GM23338 (cell line): ENCODE data around the gene SIRPA. TPM values are rescaled to one million over a fixed set of nuclear protein-coding genes. Genes with fewer than 3 reads are reported as not detected.

ENCODE experiments used
- ATAC-seq: fragments of 200-7000 bp; cut with Tn5 transposase; 3 replicates; pipeline ENCODE4 v1.9.1; 2020
- DNase-seq: peaks from one replicate; pipeline ENCODE4 v3.0.0-alpha.2; 2015; ENCODE audit warnings: low spot score
- H2AFZ ChIP-seq: fragments of 200-600 bp; sonication (generic); 2 replicates; pipeline ENCODE4 v1.8.0; 2016; ENCODE audit warnings: antibody characterized with exemption, mild to moderate bottlenecking, moderate library complexity
- H3F3A ChIP-seq: fragments of 200-600 bp; sonication (generic); replicated peaks from 2 replicates; pipeline ENCODE4 v1.8.0; 2017; ENCODE audit warnings: antibody characterized with exemption, mixed run types, low read depth
- H3K27ac ChIP-seq: fragments of 200-600 bp; sonication (generic); 2 replicates; pipeline ENCODE4 v1.6.1; 2016; ENCODE audit warnings: low read depth
- H3K27me3 ChIP-seq: fragments of 200-600 bp; sonication (generic); 2 replicates; pipeline ENCODE4 v1.8.0; 2016; ENCODE audit warnings: mild to moderate bottlenecking, mixed run types, moderate library complexity; ENCODE audit not compliant: insufficient read depth
- H3K36me3 ChIP-seq: fragments of 200-600 bp; sonication (generic); 2 replicates; pipeline ENCODE4 v1.8.0; 2016; ENCODE audit warnings: mild to moderate bottlenecking; ENCODE audit not compliant: insufficient read depth
- H3K4me1 ChIP-seq: fragments of 200-600 bp; sonication (generic); 2 replicates; pipeline ENCODE4 v1.8.0; 2016; ENCODE audit warnings: mild to moderate bottlenecking, moderate library complexity; ENCODE audit not compliant: insufficient read depth
- H3K4me2 ChIP-seq: fragments of 200-600 bp; sonication (generic); 2 replicates; pipeline ENCODE4 v1.7.1; 2017; ENCODE audit warnings: mixed run types
- H3K4me3 ChIP-seq: fragments of 200-600 bp; sonication (generic); 2 replicates; pipeline ENCODE4 v1.6.1; 2016; ENCODE audit warnings: mixed run types
- H3K79me2 ChIP-seq: fragments of 200-600 bp; sonication (generic); replicated peaks from 2 replicates; pipeline ENCODE4 v1.8.0; 2017; ENCODE audit warnings: mild to moderate bottlenecking; ENCODE audit not compliant: insufficient read depth
- H3K9me2 ChIP-seq: fragments of 200-600 bp; sonication (generic); 2 replicates; pipeline ENCODE4 v1.8.0; 2017; ENCODE audit not compliant: insufficient read depth
- H4K20me1 ChIP-seq: fragments of 200-600 bp; sonication (generic); replicated peaks from 2 replicates; pipeline ENCODE4 v1.8.0; 2017; ENCODE audit warnings: mild to moderate bottlenecking; ENCODE audit not compliant: insufficient read depth
- H3K27ac Mint-ChIP-seq: 2 replicates; pipeline ENCODE4 v1.8.0; 2020; ENCODE audit warnings: inconsistent platforms, mild to moderate bottlenecking, moderate library complexity, mixed read lengths
- H3K27me3 Mint-ChIP-seq: 3 replicates; pipeline ENCODE4 v1.8.0; 2022; ENCODE audit warnings: low read depth, mild to moderate bottlenecking, moderate library complexity, mixed read lengths, inconsistent platforms; ENCODE audit not compliant: insufficient read depth, poor library complexity
- H3K36me3 Mint-ChIP-seq: 3 replicates; pipeline ENCODE4 v1.8.0; 2021; ENCODE audit warnings: low read depth, mild to moderate bottlenecking, inconsistent platforms, moderate library complexity, mixed read lengths
- H3K4me1 Mint-ChIP-seq: 3 replicates; pipeline ENCODE4 v1.8.0; 2020; ENCODE audit warnings: mild to moderate bottlenecking, inconsistent platforms, mixed read lengths
- H3K4me3 Mint-ChIP-seq: 3 replicates; pipeline ENCODE4 v1.8.0; 2021; ENCODE audit warnings: moderate library complexity, mild to moderate bottlenecking, inconsistent platforms, mixed read lengths
- H3K9me3 Mint-ChIP-seq: 3 replicates; pipeline ENCODE4 v1.8.0; 2020; ENCODE audit warnings: moderate library complexity, mild to moderate bottlenecking, inconsistent platforms, mixed read lengths
- EZH2phosphoT487 ChIP-seq: fragments of 200-600 bp; sonication (generic); IDR thresholded peaks from one replicate; pipeline ENCODE4 v1.8.1; 2018; ENCODE audit warnings: antibody characterized with exemption; ENCODE audit not compliant: unreplicated experiment
- STAT1 ChIP-seq: IDR thresholded peaks from one replicate; pipeline ENCODE4 v1.6.1; 2016; ENCODE audit warnings: antibody characterized with exemption; ENCODE audit not compliant: unreplicated experiment
- ZNF331 ChIP-seq: fragments of 250-450 bp; sonication (Bioruptor Pico); IDR thresholded peaks from 2 replicates; pipeline ENCODE4 v1.5.0; 2020; ENCODE audit warnings: low read depth, mild to moderate bottlenecking, moderate library complexity
- ZNF462 ChIP-seq: fragments of 250-450 bp; sonication (Bioruptor Pico); IDR thresholded peaks from 2 replicates; pipeline ENCODE4 v1.5.0; 2020; ENCODE audit warnings: mild to moderate bottlenecking, moderate library complexity
- polyA plus RNA-seq: library from polyadenylated mRNA; unstranded; fragments of >200 nt; fragmentation: Nextera tagmentation; extraction: Ambion mirVana; gene quantifications from 2 replicates; pipeline ENCODE4 v1.2.1, GENCODE V29; 2016
- total RNA-seq: library from RNA; depleted of rRNA; stranded (reverse); fragments of >200 nt; shearing (Covaris generic); gene quantifications from 2 replicates; pipeline ENCODE4 v1.2.3, GENCODE V29; 2014

The SIRPA gene
- total and polyA plus RNA-seq, 2 experiments from 2014 or later, result 1.2 to 2.9 TPM

GRCh38 chr20:1926237-1926636 lies 31.0 kb downstream of the SIRPA start:
- Histone ChIP-seq H3K79me2 (no peaks in the 10 kb centered on the region), H3K27ac (no peak overlapping the region), H2AFZ (no peak overlapping the region), H4K20me1 (no peaks in the 10 kb centered on the region), H3K4me3 (no peak overlapping the region), H3K4me2 (no peak overlapping the region), H3F3A (no peaks in the 10 kb centered on the region), H3K27me3 (no peaks in the 10 kb centered on the region), H3K9me2 (no peaks in the 10 kb centered on the region), H3K4me1 (peaks cover 15% of the 10 kb centered on the region), H3K36me3 (no peaks in the 10 kb centered on the region)
- DNase-seq, result no peak
- Mint-ChIP-seq H3K4me1 (peaks cover 30% of the 10 kb centered on the region), H3K36me3 (peaks cover 4% of the 10 kb centered on the region; the same call in 2 of the 3 replicates), H3K4me3 (no peak overlapping the region), H3K27me3 (peaks cover 7% of the 10 kb centered on the region), H3K27ac (no peak overlapping the region), H3K9me3 (no peaks in the 10 kb centered on the region)
- ATAC-seq, result no peak
- TF ChIP-seq STAT1 (no peak), ZNF462 (no peak)

GRCh38 chr20:1927217-1927616 lies 32.0 kb downstream of the SIRPA start:
- no peaks in the 10 kb centered on the region for H3K79me2 ChIP-seq
- DNase-seq (no peak), ATAC-seq (no peak)
- H3K36me3 Mint-ChIP-seq, result peaks cover 4% of the 10 kb centered on the region; the same call in 2 of the 3 replicates
- H3K4me3 ChIP-seq, result no peak overlapping the region
- H3K4me1 Mint-ChIP-seq, result peaks cover 25% of the 10 kb centered on the region
- peaks cover 15% of the 10 kb centered on the region for H3K4me1 ChIP-seq
- H3K9me3 Mint-ChIP-seq, result no peaks in the 10 kb centered on the region
- no peak overlapping the region for H3K4me3 Mint-ChIP-seq
- H3K27me3 ChIP-seq, result no peaks in the 10 kb centered on the region
- peaks cover 8% of the 10 kb centered on the region for H3K27me3 Mint-ChIP-seq
- H3K9me2 ChIP-seq, result no peaks in the 10 kb centered on the region
- no peaks in the 10 kb centered on the region for H3F3A ChIP-seq
- no peak overlapping the region for H3K27ac ChIP-seq
- peak overlapping the region; percentile 55; the same call in 1 of the 2 replicates for H3K4me2 ChIP-seq
- no peaks in the 10 kb centered on the region for H3K36me3 ChIP-seq
- H3K27ac Mint-ChIP-seq, result no peak overlapping the region
- TF ChIP-seq ZNF331 (CRISPR knock-in tag), result no peak
- TF ChIP-seq EZH2phosphoT487, result no peak
- H4K20me1 ChIP-seq, result no peaks in the 10 kb centered on the region
- no peak overlapping the region for H2AFZ ChIP-seq
